DND-41 (cell line): ENCODE results near the gene POU2F1.

Experiments used
- ATAC-seq: fragments of 200-7000 bp; cut with Tn5 transposase; 3 replicates; pipeline ENCODE4 v1.9.1; 2021; ENCODE audit warnings: low read depth; ENCODE audit not compliant: insufficient read depth
- DNase-seq: peaks from one replicate; pipeline ENCODE4 v3.0.0-alpha.2; 2020
- H2AFZ ChIP-seq: 2 replicates; pipeline ENCODE4 v1.6.0; 2012; ENCODE audit warnings: low read depth, low read length
- H3K27ac ChIP-seq: 2 replicates; pipeline ENCODE4 v1.5.1; 2012; ENCODE audit warnings: low read length, inconsistent platforms
- H3K27me3 ChIP-seq: fragments of 200-600 bp; sonication (generic); 2 replicates; pipeline ENCODE4 v1.6.0; 2012; ENCODE audit warnings: low read length, mild to moderate bottlenecking, inconsistent platforms; ENCODE audit not compliant: insufficient read depth, poor library complexity
- H3K36me3 ChIP-seq: 2 replicates; pipeline ENCODE4 v1.5.1; 2012; ENCODE audit warnings: low read length, inconsistent platforms; ENCODE audit not compliant: insufficient read depth
- H3K4me1 ChIP-seq: 2 replicates; pipeline ENCODE4 v1.5.1; 2012; ENCODE audit warnings: mild to moderate bottlenecking, low read length; ENCODE audit not compliant: insufficient read depth
- H3K4me2 ChIP-seq: 2 replicates; pipeline ENCODE4 v1.6.0; 2012; ENCODE audit warnings: mild to moderate bottlenecking, moderate library complexity, low read length, inconsistent platforms; ENCODE audit not compliant: insufficient read depth
- H3K4me3 ChIP-seq, 2 experiments: fragments of 200-600 bp in 1 of 2; shearing (Covaris generic) in 1 of 2; 2 replicates each; pipeline ENCODE4 v1.5.1; 2012 to 2016; ENCODE audit warnings: inconsistent platforms in 2 of 2, low read length in 2 of 2, mild to moderate bottlenecking in 2 of 2, low read depth in 1 of 2, moderate library complexity in 1 of 2
- H3K79me2 ChIP-seq: 2 replicates; pipeline ENCODE4 v1.6.0; 2012; ENCODE audit warnings: low read length, inconsistent platforms; ENCODE audit not compliant: insufficient read depth
- H3K9ac ChIP-seq: 2 replicates; pipeline ENCODE4 v1.6.0; 2012; ENCODE audit warnings: low read depth, mild to moderate bottlenecking, inconsistent platforms, low read length, moderate library complexity
- H3K9me3 ChIP-seq: 2 replicates; pipeline ENCODE4 v1.5.1; 2012; ENCODE audit warnings: low read length, moderate library complexity, mild to moderate bottlenecking, inconsistent platforms; ENCODE audit not compliant: insufficient read depth, severe bottlenecking
- H4K20me1 ChIP-seq: 2 replicates; pipeline ENCODE4 v1.6.0; 2012; ENCODE audit warnings: low read length; ENCODE audit not compliant: insufficient read depth
- CTCF ChIP-seq: IDR thresholded peaks from 2 replicates; pipeline ENCODE4 v1.5.1; 2012; ENCODE audit warnings: borderline replicate concordance, low read length, moderate library complexity, mild to moderate bottlenecking; ENCODE audit not compliant: poor library complexity, severe bottlenecking; ENCODE audit errors: extremely low read depth
- EZH2 ChIP-seq: IDR thresholded peaks from 3 replicates; pipeline ENCODE4 v1.6.1; 2012; ENCODE audit warnings: borderline replicate concordance, low read depth, mild to moderate bottlenecking, moderate library complexity, low read length, inconsistent platforms; ENCODE audit not compliant: severe bottlenecking

POU2F1 gene

GRCh38 chr1:167197236-167197635 lies 23.4 kb upstream of the POU2F1 start:
- H3K27ac ChIP-seq: no peak overlapping the region
- TF ChIP-seq EZH2: no peak
- TF ChIP-seq CTCF: no peak
- no peaks in the 10 kb centered on the region for H3K79me2 ChIP-seq
- H3K4me2 ChIP-seq: no peak overlapping the region
- H3K9ac ChIP-seq: no peak overlapping the region
- no peak for DNase-seq
- H3K4me3 ChIP-seq: no peak overlapping the region
- ATAC-seq: no peak
- no peaks in the 10 kb centered on the region for H4K20me1 ChIP-seq
- no peaks in the 10 kb centered on the region for H3K9me3 ChIP-seq
- no peaks in the 10 kb centered on the region for H3K36me3 ChIP-seq
- no peaks in the 10 kb centered on the region for H3K27me3 ChIP-seq
- H2AFZ ChIP-seq: no peak overlapping the region
- H3K4me1 ChIP-seq: no peaks in the 10 kb centered on the region

- Histone ChIP-seq H3K9me3 (no peaks in the 10 kb centered on the region), H3K4me2 (no peak overlapping the region), H3K36me3 (no peaks in the 10 kb centered on the region), H3K9ac (no peak overlapping the region), H3K79me2 (no peaks in the 10 kb centered on the region), H3K4me1 (no peaks in the 10 kb centered on the region), H3K4me3 (no peak overlapping the region), H3K27me3 (no peaks in the 10 kb centered on the region), H4K20me1 (no peaks in the 10 kb centered on the region), H3K27ac (no peak overlapping the region), H2AFZ (no peak overlapping the region)
- ATAC-seq (no peak), DNase-seq (no peak)
- no peak for TF ChIP-seq EZH2
- no peak for TF ChIP-seq CTCF
Measured at GRCh38 chr1:167197692-167198091, 23.0 kb upstream of the POU2F1 start.

- Histone ChIP-seq H3K4me1 (no peaks in the 10 kb centered on the region), H3K27ac (no peak overlapping the region), H2AFZ (no peak overlapping the region), H3K9ac (no peak overlapping the region), H4K20me1 (no peaks in the 10 kb centered on the region), H3K4me2 (no peak overlapping the region), H3K4me3 (no peak overlapping the region), H3K27me3 (no peaks in the 10 kb centered on the region), H3K9me3 (no peaks in the 10 kb centered on the region), H3K79me2 (no peaks in the 10 kb centered on the region), H3K36me3 (no peaks in the 10 kb centered on the region)
- TF ChIP-seq CTCF: no peak
- no peak for TF ChIP-seq EZH2
- DNase-seq: no peak
- no peak; the same call in 2 of the 3 replicates for ATAC-seq
Measured at GRCh38 chr1:167198518-167199133, 22.1 kb upstream of the POU2F1 start.
